ENCODE data around the gene IFT25. TPM values are rescaled to one million over a fixed set of nuclear protein-coding genes. Genes with fewer than 3 reads are reported as not detected.

The IFT25 gene
- total RNA-seq, 2 donors from 2014 or later = 34.8 to 56.7 TPM

- no peak overlapping the region for H3K27ac ChIP-seq (ENCODE audit: low read depth, low read length)
- no peaks in the 10 kb centered on the region for H3K27me3 ChIP-seq (ENCODE audit: control insufficient read depth, insufficient read depth, low read length, poor library complexity, severe bottlenecking)
- H3K4me3 ChIP-seq (ENCODE audit: low read length) = no peak overlapping the region
- peaks cover 9% of the 10 kb centered on the region for H3K4me1 ChIP-seq (ENCODE audit: control insufficient read depth, insufficient read depth, low read length)
- Mint-ChIP-seq H3K4me3 (no peak overlapping the region), H3K9me3 (peaks cover 8% of the 10 kb centered on the region), H3K27me3 (ENCODE audit: insufficient read depth) (no peaks in the 10 kb centered on the region), H3K36me3 (ENCODE audit: low read depth) (peaks cover 51% of the 10 kb centered on the region), H3K27ac (no peak overlapping the region), H3K4me1 (peaks cover 10% of the 10 kb centered on the region)
- TF ChIP-seq, protein P1, sequence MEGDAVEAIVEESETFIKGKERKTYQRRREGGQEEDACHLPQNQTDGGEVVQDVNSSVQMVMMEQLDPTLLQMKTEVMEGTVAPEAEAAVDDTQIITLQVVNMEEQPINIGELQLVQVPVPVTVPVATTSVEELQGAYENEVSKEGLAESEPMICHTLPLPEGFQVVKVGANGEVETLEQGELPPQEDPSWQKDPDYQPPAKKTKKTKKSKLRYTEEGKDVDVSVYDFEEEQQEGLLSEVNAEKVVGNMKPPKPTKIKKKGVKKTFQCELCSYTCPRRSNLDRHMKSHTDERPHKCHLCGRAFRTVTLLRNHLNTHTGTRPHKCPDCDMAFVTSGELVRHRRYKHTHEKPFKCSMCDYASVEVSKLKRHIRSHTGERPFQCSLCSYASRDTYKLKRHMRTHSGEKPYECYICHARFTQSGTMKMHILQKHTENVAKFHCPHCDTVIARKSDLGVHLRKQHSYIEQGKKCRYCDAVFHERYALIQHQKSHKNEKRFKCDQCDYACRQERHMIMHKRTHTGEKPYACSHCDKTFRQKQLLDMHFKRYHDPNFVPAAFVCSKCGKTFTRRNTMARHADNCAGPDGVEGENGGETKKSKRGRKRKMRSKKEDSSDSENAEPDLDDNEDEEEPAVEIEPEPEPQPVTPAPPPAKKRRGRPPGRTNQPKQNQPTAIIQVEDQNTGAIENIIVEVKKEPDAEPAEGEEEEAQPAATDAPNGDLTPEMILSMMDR (conservative IDR thresholded peaks at IDR 0.05) = no peak
- DNase-seq = no peak
- WGBS, 2 experiments (ENCODE audit: insufficient coverage in 1 of 2, insufficient read length in 1 of 2) = 100% methylated on average over 2 of the region's 2 CpGs; no CpG with 5 or more reads in 1 of the 2 experiments
- no peak overlapping the region for H3K9ac ChIP-seq (ENCODE audit: extremely low read depth, low read length, poor library complexity, severe bottlenecking)
- H3K36me3 ChIP-seq (ENCODE audit: control insufficient read depth, insufficient read depth, low read length) = peaks cover 38% of the 10 kb centered on the region
- H3K9me3 ChIP-seq (ENCODE audit: control insufficient read depth, low read length) = peaks cover 9% of the 10 kb centered on the region
Measured at GRCh38 chr1:53927376-53927881, 18.1 kb downstream of the IFT25 start.

- H3K27ac Mint-ChIP-seq = no peak overlapping the region
- 84 to 100% methylated on average over 1 to 3 of the region's 3 CpGs for WGBS, 2 experiments (ENCODE audit: insufficient coverage in 1 of 2, insufficient read length in 1 of 2)
Measured at GRCh38 chr1:53919675-53920066, 25.8 kb downstream of the IFT25 start.

DNA sequence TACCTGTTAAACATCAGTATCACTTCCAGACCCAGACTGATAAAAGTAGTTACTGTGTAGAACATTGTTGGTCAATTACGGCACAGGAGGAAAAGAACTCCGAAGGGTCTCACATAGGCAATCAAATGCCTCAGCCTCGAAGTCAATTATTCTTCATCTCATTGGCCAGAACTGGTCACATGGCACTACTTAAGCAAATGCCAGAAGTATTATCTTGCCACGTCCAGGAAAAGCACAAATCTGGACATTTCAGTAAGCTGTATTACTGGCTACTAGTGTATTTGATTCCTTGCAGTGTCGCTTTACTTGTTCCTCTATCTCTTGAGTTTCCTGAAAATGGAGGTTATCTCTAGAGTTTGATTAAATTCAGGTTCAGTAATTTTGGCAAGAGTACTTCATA lies 27.2 kb downstream of the IFT25 start:
- peaks cover 49% of the 10 kb centered on the region for H3K36me3 Mint-ChIP-seq (ENCODE audit: low read depth)
- H3K36me3 ChIP-seq (ENCODE audit: control insufficient read depth, insufficient read depth, low read length) = peaks cover 40% of the 10 kb centered on the region
- no peak for DNase-seq
- no peak overlapping the region for H3K9ac ChIP-seq (ENCODE audit: extremely low read depth, low read length, poor library complexity, severe bottlenecking)
- peaks cover 16% of the 10 kb centered on the region for H3K9me3 ChIP-seq (ENCODE audit: control insufficient read depth, low read length)
- TF ChIP-seq, protein P1 (conservative IDR thresholded peaks at IDR 0.05) = no peak
- H3K4me1 ChIP-seq (ENCODE audit: control insufficient read depth, insufficient read depth, low read length) = no peaks in the 10 kb centered on the region
- H3K4me1 Mint-ChIP-seq = no peaks in the 10 kb centered on the region
- no peak overlapping the region for H3K4me3 Mint-ChIP-seq
- no peaks in the 10 kb centered on the region for H3K27me3 Mint-ChIP-seq (ENCODE audit: insufficient read depth)
- H3K27ac ChIP-seq (ENCODE audit: low read depth, low read length) = no peak overlapping the region
- WGBS, 2 experiments (ENCODE audit: insufficient coverage in 1 of 2, insufficient read length in 1 of 2) = 92 to 94% methylated on average over 5 of the region's 5 CpGs
- peaks cover 3% of the 10 kb centered on the region for H3K9me3 Mint-ChIP-seq
- H3K4me3 ChIP-seq (ENCODE audit: low read length) = no peak overlapping the region
- no peaks in the 10 kb centered on the region for H3K27me3 ChIP-seq (ENCODE audit: control insufficient read depth, insufficient read depth, low read length, poor library complexity, severe bottlenecking)
- H3K27ac Mint-ChIP-seq = no peak overlapping the region

More at GRCh38 chr1:53919675-53920066, 25.8 kb downstream of the IFT25 start:
- H3K9me3 ChIP-seq (ENCODE audit: control insufficient read depth, low read length) = peaks cover 16% of the 10 kb centered on the region
- H3K4me3 ChIP-seq (ENCODE audit: low read length) = no peak overlapping the region
- H3K27me3 ChIP-seq (ENCODE audit: control insufficient read depth, insufficient read depth, low read length, poor library complexity, severe bottlenecking) = no peaks in the 10 kb centered on the region
- no peaks in the 10 kb centered on the region for H3K4me1 ChIP-seq (ENCODE audit: control insufficient read depth, insufficient read depth, low read length)
- H3K27ac ChIP-seq (ENCODE audit: low read depth, low read length) = no peak overlapping the region
- Mint-ChIP-seq H3K4me3 (no peak overlapping the region), H3K27me3 (ENCODE audit: insufficient read depth) (no peaks in the 10 kb centered on the region), H3K4me1 (no peaks in the 10 kb centered on the region), H3K9me3 (peaks cover 3% of the 10 kb centered on the region), H3K36me3 (ENCODE audit: low read depth) (peaks cover 51% of the 10 kb centered on the region)
- no peak overlapping the region for H3K9ac ChIP-seq (ENCODE audit: extremely low read depth, low read length, poor library complexity, severe bottlenecking)
- DNase-seq = no peak
- TF ChIP-seq, protein P1 (conservative IDR thresholded peaks at IDR 0.05) = no peak
- peaks cover 46% of the 10 kb centered on the region for H3K36me3 ChIP-seq (ENCODE audit: control insufficient read depth, insufficient read depth, low read length)

All from endodermal cell (in vitro differentiated cells).